Peyer's patch (tissue), 4 donors: ENCODE results near the gene HDC.

Source experiments
- POLR2A ChIP-seq, 2 donors: fragments of 450-650 bp; IDR thresholded peaks; one replicate each; pipeline ENCODE4 v1.5.1; 2017; ENCODE audit warnings: antibody characterized with exemption in 2 of 2, mild to moderate bottlenecking in 2 of 2, moderate library complexity in 2 of 2
- TF ChIP-seq, protein P1 (sequence below), 6 experiments: fragments of 450-650 bp in 4 of 6; fragments of 200-600 bp in 2 of 6; sonication (generic) in 1 of 6; IDR thresholded peaks; one replicate each; pipeline ENCODE4 v1.5.1; 2017 to 2019; ENCODE audit warnings: antibody characterized with exemption in 6 of 6, mild to moderate bottlenecking in 3 of 6, moderate library complexity in 1 of 6

DNA sequence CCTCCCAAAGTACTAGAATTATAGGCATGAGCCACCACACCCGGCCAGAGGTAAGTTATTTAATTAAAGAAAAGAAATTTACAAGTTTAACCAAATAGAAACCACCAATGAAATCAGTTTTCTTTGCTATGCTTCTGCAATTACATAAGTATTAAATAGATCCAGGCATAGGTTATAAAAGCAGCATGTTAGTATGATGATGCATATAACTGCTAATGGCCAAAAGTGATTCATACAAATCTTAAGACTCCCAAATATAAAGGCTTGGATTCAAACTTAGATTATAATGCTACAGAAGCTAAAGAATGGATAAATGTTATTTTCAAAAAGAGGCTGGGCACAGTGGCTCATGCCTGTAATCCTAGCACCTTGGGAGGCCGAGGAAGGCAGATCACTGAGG, 32.8 kb upstream of the HDC start:
- TF ChIP-seq POLR2A (IDR thresholded peaks at IDR 0.05): no peak
- TF ChIP-seq, protein P1, sequence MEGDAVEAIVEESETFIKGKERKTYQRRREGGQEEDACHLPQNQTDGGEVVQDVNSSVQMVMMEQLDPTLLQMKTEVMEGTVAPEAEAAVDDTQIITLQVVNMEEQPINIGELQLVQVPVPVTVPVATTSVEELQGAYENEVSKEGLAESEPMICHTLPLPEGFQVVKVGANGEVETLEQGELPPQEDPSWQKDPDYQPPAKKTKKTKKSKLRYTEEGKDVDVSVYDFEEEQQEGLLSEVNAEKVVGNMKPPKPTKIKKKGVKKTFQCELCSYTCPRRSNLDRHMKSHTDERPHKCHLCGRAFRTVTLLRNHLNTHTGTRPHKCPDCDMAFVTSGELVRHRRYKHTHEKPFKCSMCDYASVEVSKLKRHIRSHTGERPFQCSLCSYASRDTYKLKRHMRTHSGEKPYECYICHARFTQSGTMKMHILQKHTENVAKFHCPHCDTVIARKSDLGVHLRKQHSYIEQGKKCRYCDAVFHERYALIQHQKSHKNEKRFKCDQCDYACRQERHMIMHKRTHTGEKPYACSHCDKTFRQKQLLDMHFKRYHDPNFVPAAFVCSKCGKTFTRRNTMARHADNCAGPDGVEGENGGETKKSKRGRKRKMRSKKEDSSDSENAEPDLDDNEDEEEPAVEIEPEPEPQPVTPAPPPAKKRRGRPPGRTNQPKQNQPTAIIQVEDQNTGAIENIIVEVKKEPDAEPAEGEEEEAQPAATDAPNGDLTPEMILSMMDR (IDR thresholded peaks at IDR 0.05): no peak
